HFFc6 (cell line): ENCODE measurements around the gene PPM1F. TPM values are rescaled to one million over a fixed set of nuclear protein-coding genes. Genes with fewer than 3 reads are reported as not detected.

ENCODE experiments used
- DNase-seq: peaks from one replicate; pipeline ENCODE4 v3.0.0-alpha.2; 2018
- H3K27ac Mint-ChIP-seq: 2 replicates; pipeline ENCODE4 v1.8.0; 2020; ENCODE audit warnings: mild to moderate bottlenecking, mixed read lengths
- H3K27me3 Mint-ChIP-seq: 2 replicates; pipeline ENCODE4 v1.8.0; 2021; ENCODE audit warnings: mild to moderate bottlenecking, moderate library complexity, mixed read lengths; ENCODE audit not compliant: insufficient read depth
- H3K36me3 Mint-ChIP-seq: 2 replicates; pipeline ENCODE4 v1.8.0; 2021; ENCODE audit warnings: low read depth, mixed read lengths
- H3K4me1 Mint-ChIP-seq: 2 replicates; pipeline ENCODE4 v1.8.0; 2020; ENCODE audit warnings: low read depth, mixed read lengths
- H3K4me3 Mint-ChIP-seq: 2 replicates; pipeline ENCODE4 v1.8.0; 2020; ENCODE audit warnings: mild to moderate bottlenecking, moderate library complexity, mixed read lengths
- H3K9me3 Mint-ChIP-seq: 2 replicates; pipeline ENCODE4 v1.8.0; 2020; ENCODE audit warnings: mild to moderate bottlenecking, mixed read lengths
- total RNA-seq, 6 experiments: library from RNA; stranded (reverse); fragmentation: NEBNext Ultra II Directional; extraction: Animal tissue kit (Norgen Biotek cat#: 25700); gene quantifications; 2 replicates in 1 of 6; 3 replicates in 5 of 6; pipeline ENCODE4 v1.2.3, GENCODE V29; 2021
- TF ChIP-seq, protein P1 (sequence below): fragments of 200-600 bp; sonication (generic); IDR thresholded peaks from 2 replicates; pipeline ENCODE4 v1.5.0; 2021; ENCODE audit warnings: antibody characterized with exemption, mild to moderate bottlenecking

PPM1F gene
- total RNA-seq, 6 experiments from 2014 or later: 56.1 to 65.3 (median 60.6) TPM

DNA sequence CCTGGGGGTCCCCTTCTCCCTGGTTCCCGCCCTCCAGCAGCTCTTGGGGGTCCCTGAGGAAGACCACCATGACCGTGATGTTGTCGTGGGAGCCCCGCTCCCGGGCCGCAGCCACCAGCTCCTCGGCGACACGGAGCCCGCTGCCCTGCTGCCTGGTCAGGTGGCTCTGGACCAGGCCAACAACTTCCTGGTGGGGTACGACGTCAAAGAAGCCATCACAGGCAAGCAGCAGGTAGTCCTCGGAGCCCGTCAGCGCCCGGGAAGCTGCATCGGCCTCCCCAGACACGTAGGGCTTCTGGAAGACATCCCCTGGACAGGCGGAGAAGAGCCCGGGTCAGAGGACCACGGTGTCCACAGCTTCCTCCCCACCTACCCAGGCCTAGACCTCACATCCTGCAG lies 29.5 kb downstream of the PPM1F start:
- 0 out of 2 replicates have a peak, but pooled peaks cover 4% of the 10 kb centered on the region for H3K36me3 Mint-ChIP-seq
- H3K27me3 Mint-ChIP-seq: no peaks in the 10 kb centered on the region; the same call in 1 of the 2 replicates
- H3K27ac Mint-ChIP-seq: no peak overlapping the region
- TF ChIP-seq, protein P1, sequence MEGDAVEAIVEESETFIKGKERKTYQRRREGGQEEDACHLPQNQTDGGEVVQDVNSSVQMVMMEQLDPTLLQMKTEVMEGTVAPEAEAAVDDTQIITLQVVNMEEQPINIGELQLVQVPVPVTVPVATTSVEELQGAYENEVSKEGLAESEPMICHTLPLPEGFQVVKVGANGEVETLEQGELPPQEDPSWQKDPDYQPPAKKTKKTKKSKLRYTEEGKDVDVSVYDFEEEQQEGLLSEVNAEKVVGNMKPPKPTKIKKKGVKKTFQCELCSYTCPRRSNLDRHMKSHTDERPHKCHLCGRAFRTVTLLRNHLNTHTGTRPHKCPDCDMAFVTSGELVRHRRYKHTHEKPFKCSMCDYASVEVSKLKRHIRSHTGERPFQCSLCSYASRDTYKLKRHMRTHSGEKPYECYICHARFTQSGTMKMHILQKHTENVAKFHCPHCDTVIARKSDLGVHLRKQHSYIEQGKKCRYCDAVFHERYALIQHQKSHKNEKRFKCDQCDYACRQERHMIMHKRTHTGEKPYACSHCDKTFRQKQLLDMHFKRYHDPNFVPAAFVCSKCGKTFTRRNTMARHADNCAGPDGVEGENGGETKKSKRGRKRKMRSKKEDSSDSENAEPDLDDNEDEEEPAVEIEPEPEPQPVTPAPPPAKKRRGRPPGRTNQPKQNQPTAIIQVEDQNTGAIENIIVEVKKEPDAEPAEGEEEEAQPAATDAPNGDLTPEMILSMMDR: no peak
- H3K4me1 Mint-ChIP-seq: no peaks in the 10 kb centered on the region
- no peak for DNase-seq
- H3K4me3 Mint-ChIP-seq: no peak overlapping the region
- H3K9me3 Mint-ChIP-seq: no peaks in the 10 kb centered on the region

DNA sequence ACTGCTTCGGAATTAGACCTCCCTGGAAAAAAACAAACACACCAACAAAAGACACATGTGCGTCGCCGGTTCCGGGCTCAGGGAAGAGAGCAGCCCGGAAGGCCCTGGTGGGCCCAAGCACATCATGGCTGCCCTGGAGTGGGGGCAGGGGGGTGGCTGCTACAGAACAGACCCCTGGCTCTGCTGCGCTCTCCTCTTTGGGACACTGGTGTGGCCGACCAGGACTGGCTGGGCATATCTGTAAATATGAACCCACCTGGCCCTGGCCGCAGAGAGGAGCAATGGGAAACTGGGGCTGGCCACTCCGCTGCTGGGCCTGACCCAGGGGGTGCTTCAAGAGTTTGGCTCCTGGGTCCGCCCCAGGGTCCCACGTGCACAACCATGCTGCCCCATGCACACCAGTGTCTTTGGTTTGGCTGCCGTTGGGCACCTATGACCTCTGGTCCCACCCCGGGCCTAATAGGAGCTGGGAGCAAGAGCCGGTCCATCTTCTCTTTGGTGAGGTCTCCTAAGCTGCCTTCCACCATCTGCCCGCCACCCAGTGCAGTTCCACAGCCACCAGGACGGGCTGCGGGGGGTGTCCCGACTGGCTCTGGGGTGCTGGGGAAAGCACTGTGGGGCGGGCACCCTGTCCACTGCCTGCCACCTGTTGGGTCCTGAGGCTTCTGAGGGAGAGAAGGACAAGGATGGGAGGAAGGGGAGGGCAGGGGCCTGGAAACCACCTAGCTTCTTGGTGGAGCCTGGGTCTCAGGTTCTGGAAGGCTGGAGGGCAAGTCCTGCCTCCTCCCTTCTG lies 30.1 kb downstream of the PPM1F start:
- no peaks in the 10 kb centered on the region; the same call in none of the 2 replicates for H3K27me3 Mint-ChIP-seq
- no peaks in the 10 kb centered on the region for H3K4me1 Mint-ChIP-seq
- H3K36me3 Mint-ChIP-seq: no peaks in the 10 kb centered on the region
- TF ChIP-seq, protein P1: no peak
- H3K9me3 Mint-ChIP-seq: no peaks in the 10 kb centered on the region
- no peak overlapping the region for H3K4me3 Mint-ChIP-seq
- H3K27ac Mint-ChIP-seq: no peak overlapping the region
- DNase-seq: no peak

DNA sequence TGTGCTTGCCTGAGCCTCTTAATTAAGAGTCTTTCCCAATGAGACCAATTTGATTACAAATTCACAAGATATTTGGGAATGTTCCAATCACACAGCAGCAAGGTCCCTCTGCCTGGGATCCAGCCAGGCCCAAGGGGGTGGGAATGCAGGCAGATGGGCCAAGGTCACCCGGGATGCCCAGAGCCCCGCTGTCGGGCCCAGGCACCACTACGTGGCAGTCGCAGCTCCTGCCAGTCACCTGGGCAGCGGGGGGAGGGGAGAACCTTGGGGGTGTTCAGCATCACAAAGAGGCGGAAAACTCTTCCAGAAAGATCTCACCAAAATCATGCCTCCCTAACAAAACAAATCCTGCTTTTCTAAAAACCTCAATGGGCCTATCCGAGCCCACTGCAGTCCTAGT lies 30.9 kb downstream of the PPM1F start:
- TF ChIP-seq, protein P1: no peak
- H3K36me3 Mint-ChIP-seq: no peaks in the 10 kb centered on the region
- no peak overlapping the region for H3K27ac Mint-ChIP-seq
- no peaks in the 10 kb centered on the region for H3K9me3 Mint-ChIP-seq
- DNase-seq: no peak
- H3K4me3 Mint-ChIP-seq: no peak overlapping the region
- H3K27me3 Mint-ChIP-seq: no peaks in the 10 kb centered on the region; the same call in none of the 2 replicates
- H3K4me1 Mint-ChIP-seq: 0 out of 2 replicates have a peak, but pooled peaks cover 6% of the 10 kb centered on the region

DNA sequence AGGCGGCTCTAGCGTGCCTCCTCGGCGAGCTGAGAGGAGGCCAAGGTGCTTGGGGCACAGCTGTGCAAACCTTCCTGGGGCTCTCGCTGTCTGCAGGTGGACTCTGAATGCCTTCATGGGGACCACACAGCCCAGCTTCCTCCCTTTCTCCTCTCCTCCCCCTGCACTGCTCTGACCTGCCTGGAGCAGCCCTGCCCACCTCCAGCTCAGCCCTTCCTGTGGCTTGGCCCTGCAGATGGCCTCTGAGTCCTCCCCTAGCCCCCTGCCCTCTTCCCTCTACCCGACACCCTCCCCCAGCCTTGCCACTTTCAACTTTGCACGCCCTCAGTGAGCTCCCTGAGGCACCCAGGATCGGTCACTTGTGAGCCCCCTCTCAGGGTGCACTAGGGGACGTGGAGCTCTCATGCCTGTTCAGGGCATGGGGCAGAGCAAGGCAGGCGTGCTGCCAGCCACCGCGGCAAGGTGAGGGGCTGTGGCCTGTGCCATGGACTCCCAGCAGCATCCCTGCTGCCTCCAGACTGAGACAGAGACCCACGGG lies 31.4 kb downstream of the PPM1F start:
- H3K4me1 Mint-ChIP-seq: 0 out of 2 replicates have a peak, but pooled peaks cover 6% of the 10 kb centered on the region
- TF ChIP-seq, protein P1: no peak
- no peaks in the 10 kb centered on the region for H3K9me3 Mint-ChIP-seq
- H3K4me3 Mint-ChIP-seq: no peak overlapping the region
- H3K27ac Mint-ChIP-seq: no peak overlapping the region
- DNase-seq: no peak
- H3K36me3 Mint-ChIP-seq: no peaks in the 10 kb centered on the region
- H3K27me3 Mint-ChIP-seq: no peaks in the 10 kb centered on the region; the same call in none of the 2 replicates

DNA sequence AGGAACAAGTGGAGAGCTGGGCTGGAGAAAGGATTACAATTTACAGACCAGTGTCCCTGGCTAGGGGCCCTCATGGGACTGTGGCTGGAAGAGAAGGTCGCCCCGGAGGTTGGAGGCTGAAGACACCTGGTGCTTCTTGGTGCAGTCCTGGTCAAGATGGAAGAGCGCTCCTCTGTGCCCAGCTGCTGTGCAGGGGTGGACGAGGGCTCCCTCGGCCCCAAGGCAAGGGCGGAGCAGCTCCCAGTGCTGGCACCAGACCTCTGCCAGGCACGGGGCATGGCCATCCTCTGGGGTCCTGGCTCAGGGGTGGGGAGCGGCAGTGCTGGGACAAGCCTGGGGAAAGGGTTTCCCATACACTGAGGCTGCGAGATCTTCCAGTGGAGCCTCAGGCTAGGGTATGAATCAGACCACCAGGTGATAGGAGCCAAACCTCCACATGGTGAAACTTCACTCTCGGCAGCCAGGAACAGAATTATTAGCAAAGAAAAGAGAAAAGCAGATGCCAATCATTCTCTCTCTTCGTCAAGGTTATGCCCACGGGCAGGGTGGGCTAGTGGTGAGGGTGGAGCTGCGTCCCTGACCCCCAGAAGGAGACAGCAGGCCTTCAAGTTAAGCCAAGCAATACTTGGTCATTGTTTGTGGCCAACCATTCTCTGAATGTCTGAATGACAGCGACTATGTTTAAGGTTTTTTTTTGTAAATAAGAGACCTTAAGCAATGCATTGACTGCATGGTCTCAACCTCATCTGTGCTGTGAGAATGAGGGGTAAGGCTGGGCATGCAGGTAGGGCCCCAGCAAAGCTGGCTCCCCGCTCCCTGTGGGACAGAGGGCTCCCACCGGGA lies 32.1 kb downstream of the PPM1F start:
- Mint-ChIP-seq H3K27ac (no peak overlapping the region), H3K4me3 (no peak overlapping the region)

More for the DNA sequence above, 32.1 kb downstream of the PPM1F start:
- Mint-ChIP-seq H3K36me3 (no peaks in the 10 kb centered on the region), H3K4me1 (0 out of 2 replicates have a peak, but pooled peaks cover 6% of the 10 kb centered on the region), H3K27me3 (no peaks in the 10 kb centered on the region; the same call in none of the 2 replicates), H3K9me3 (no peaks in the 10 kb centered on the region)
- TF ChIP-seq, protein P1: no peak
- DNase-seq: no peak
